ENCODE results near the gene PTPN18. TPM values are rescaled to one million over a fixed set of nuclear protein-coding genes. Genes with fewer than 3 reads are reported as not detected.

The PTPN18 gene, protein sequence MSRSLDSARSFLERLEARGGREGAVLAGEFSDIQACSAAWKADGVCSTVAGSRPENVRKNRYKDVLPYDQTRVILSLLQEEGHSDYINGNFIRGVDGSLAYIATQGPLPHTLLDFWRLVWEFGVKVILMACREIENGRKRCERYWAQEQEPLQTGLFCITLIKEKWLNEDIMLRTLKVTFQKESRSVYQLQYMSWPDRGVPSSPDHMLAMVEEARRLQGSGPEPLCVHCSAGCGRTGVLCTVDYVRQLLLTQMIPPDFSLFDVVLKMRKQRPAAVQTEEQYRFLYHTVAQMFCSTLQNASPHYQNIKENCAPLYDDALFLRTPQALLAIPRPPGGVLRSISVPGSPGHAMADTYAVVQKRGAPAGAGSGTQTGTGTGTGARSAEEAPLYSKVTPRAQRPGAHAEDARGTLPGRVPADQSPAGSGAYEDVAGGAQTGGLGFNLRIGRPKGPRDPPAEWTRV
- total RNA-seq (2021), result 15.7 to 21.8 TPM (median 21.0 TPM) in 3 replicates
- Bru-seq, nascent RNA, result percentile 59 among the genes with signal in this experiment
- long read RNA-seq, experiment 1, transcript PTPN18-201 (15 exons, 3,669 nt), result minor isoform, 7 of 40 reads
- long read RNA-seq, experiment 1, transcript PTPN18-207 (2 exons, 1,717 nt), result major isoform, 8 of 40 reads
- long read RNA-seq, experiment 1, partial matches to known transcripts, result 9 of 40 reads
- long read RNA-seq, experiment 1, other reads (novel, unspliced or antisense), result 13 of 40 reads
- long read RNA-seq, experiment 2, partial matches to known transcripts, result 4 of 26 reads
- long read RNA-seq, experiment 2, other reads (novel, unspliced or antisense), result 13 of 26 reads
- long read RNA-seq, experiment 3, partial matches to known transcripts, result 1 of 2 reads
- long read RNA-seq, experiment 3, other reads (novel, unspliced or antisense), result 1 of 2 reads

DNA sequence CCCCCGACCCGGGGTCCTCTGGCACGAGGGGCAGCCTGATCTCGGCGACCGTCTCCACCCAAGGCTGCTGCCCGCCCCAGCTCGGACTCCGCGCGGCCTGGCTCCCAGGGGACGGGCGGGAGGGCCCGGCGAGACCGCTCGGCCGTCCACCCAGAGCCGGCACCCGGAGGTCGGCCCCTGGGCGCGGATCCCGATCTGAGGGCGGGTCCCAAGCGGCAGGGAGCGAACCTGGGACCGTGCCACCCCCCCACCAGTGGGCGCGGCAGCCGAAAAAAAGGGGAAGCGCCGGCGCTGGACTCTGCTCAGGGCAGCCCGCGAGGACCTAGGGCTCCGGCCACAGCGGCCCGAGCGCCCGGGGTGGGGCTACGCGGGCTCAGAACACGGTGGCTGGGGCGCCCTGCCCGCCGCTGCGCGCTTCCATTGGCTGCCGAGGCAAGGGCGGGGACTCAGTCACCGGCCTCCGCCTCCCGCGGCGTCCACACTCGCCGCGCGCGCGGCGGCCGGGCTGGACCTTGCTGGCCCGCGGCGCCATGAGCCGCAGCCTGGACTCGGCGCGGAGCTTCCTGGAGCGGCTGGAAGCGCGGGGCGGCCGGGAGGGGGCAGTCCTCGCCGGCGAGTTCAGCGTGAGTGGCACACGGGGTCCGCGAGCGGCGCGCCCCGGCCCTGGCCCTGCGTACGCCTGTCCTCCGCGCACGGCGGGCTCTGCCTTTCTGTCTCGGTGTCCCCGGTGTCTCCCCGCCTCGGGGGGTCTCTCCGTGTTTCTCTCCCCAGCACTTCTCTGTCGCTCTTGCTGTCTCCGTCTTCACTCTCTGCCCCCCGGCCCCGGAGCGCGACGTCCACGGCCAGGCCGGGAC lies at the start of gene PTPN18:
PTPN18 (plus strand) TSS at position 479 of the 854 bp plus-strand sequence; CDS start at position 531, 52 bp downstream.
- no peak within 1 kb of the TSS for H3K27ac Mint-ChIP-seq
- peaks cover 35% of the 10 kb centered on the region for H3K27me3 Mint-ChIP-seq (ENCODE audit: low read depth)
- H3K9me3 Mint-ChIP-seq, result 0 out of 2 replicates have a peak, but pooled peaks cover 5% of the 10 kb centered on the region
- peaks cover 17% of the 10 kb centered on the region for H3K4me1 Mint-ChIP-seq
- no peaks in the 10 kb centered on the region for H3K36me3 Mint-ChIP-seq
- DNase-seq (ENCODE audit: low spot score) (peak; percentile 59), ATAC-seq (peak; percentile 85)
- POLR2A ChIA-PET, result no interaction called here
- peak within 1 kb of the TSS; percentile 78 for H3K4me3 Mint-ChIP-seq
- CTCF ChIA-PET, result interaction anchor here (0.6 to 3.6 kb wide), 5 partner anchors 9 to 17 kb away, joined by 3 to 13 read pairs (median 4); partner anchors contain the start of gene IMP4
- 0 out of 2 replicates have a peak, but pooled peaks have one; percentile 6 for TF ChIP-seq ZNF121 (CRISPR knock-in tag; IDR thresholded peaks at IDR 0.05)
- TF ChIP-seq SMAD3 (CRISPR knock-in tag; IDR thresholded peaks at IDR 0.05; ENCODE audit: borderline replicate concordance), result no peak
- TF ChIP-seq, protein P1, sequence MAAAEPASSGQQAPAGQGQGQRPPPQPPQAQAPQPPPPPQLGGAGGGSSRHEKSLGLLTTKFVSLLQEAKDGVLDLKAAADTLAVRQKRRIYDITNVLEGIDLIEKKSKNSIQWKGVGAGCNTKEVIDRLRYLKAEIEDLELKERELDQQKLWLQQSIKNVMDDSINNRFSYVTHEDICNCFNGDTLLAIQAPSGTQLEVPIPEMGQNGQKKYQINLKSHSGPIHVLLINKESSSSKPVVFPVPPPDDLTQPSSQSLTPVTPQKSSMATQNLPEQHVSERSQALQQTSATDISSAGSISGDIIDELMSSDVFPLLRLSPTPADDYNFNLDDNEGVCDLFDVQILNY (CRISPR knock-in tag; IDR thresholded peaks at IDR 0.05), result 0 out of 2 replicates have a peak, but pooled peaks have one; percentile 38
- TF ChIP-seq, protein P2, sequence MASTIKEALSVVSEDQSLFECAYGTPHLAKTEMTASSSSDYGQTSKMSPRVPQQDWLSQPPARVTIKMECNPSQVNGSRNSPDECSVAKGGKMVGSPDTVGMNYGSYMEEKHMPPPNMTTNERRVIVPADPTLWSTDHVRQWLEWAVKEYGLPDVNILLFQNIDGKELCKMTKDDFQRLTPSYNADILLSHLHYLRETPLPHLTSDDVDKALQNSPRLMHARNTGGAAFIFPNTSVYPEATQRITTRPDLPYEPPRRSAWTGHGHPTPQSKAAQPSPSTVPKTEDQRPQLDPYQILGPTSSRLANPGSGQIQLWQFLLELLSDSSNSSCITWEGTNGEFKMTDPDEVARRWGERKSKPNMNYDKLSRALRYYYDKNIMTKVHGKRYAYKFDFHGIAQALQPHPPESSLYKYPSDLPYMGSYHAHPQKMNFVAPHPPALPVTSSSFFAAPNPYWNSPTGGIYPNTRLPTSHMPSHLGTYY (CRISPR knock-in tag; IDR thresholded peaks at IDR 0.05), result no peak
- TF ChIP-seq, protein P3, sequence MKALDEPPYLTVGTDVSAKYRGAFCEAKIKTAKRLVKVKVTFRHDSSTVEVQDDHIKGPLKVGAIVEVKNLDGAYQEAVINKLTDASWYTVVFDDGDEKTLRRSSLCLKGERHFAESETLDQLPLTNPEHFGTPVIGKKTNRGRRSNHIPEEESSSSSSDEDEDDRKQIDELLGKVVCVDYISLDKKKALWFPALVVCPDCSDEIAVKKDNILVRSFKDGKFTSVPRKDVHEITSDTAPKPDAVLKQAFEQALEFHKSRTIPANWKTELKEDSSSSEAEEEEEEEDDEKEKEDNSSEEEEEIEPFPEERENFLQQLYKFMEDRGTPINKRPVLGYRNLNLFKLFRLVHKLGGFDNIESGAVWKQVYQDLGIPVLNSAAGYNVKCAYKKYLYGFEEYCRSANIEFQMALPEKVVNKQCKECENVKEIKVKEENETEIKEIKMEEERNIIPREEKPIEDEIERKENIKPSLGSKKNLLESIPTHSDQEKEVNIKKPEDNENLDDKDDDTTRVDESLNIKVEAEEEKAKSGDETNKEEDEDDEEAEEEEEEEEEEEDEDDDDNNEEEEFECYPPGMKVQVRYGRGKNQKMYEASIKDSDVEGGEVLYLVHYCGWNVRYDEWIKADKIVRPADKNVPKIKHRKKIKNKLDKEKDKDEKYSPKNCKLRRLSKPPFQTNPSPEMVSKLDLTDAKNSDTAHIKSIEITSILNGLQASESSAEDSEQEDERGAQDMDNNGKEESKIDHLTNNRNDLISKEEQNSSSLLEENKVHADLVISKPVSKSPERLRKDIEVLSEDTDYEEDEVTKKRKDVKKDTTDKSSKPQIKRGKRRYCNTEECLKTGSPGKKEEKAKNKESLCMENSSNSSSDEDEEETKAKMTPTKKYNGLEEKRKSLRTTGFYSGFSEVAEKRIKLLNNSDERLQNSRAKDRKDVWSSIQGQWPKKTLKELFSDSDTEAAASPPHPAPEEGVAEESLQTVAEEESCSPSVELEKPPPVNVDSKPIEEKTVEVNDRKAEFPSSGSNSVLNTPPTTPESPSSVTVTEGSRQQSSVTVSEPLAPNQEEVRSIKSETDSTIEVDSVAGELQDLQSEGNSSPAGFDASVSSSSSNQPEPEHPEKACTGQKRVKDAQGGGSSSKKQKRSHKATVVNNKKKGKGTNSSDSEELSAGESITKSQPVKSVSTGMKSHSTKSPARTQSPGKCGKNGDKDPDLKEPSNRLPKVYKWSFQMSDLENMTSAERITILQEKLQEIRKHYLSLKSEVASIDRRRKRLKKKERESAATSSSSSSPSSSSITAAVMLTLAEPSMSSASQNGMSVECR (CRISPR knock-in tag; IDR thresholded peaks at IDR 0.05; ENCODE audit: borderline replicate concordance), result peak; percentile 50; the same call in 1 of the 2 replicates
- 0 out of 2 replicates have a peak, but pooled peaks have one; percentile 51 for TF ChIP-seq SMAD4 (CRISPR knock-in tag; IDR thresholded peaks at IDR 0.05)
- 0 out of 2 replicates have a peak, but pooled peaks have one; percentile 29 for TF ChIP-seq CREM (CRISPR knock-in tag; IDR thresholded peaks at IDR 0.05)
- TF ChIP-seq FOXP1 (CRISPR knock-in tag; IDR thresholded peaks at IDR 0.05; ENCODE audit: borderline replicate concordance), result peak; percentile 61; the same call in 1 of the 2 replicates
- TF ChIP-seq, protein P4, sequence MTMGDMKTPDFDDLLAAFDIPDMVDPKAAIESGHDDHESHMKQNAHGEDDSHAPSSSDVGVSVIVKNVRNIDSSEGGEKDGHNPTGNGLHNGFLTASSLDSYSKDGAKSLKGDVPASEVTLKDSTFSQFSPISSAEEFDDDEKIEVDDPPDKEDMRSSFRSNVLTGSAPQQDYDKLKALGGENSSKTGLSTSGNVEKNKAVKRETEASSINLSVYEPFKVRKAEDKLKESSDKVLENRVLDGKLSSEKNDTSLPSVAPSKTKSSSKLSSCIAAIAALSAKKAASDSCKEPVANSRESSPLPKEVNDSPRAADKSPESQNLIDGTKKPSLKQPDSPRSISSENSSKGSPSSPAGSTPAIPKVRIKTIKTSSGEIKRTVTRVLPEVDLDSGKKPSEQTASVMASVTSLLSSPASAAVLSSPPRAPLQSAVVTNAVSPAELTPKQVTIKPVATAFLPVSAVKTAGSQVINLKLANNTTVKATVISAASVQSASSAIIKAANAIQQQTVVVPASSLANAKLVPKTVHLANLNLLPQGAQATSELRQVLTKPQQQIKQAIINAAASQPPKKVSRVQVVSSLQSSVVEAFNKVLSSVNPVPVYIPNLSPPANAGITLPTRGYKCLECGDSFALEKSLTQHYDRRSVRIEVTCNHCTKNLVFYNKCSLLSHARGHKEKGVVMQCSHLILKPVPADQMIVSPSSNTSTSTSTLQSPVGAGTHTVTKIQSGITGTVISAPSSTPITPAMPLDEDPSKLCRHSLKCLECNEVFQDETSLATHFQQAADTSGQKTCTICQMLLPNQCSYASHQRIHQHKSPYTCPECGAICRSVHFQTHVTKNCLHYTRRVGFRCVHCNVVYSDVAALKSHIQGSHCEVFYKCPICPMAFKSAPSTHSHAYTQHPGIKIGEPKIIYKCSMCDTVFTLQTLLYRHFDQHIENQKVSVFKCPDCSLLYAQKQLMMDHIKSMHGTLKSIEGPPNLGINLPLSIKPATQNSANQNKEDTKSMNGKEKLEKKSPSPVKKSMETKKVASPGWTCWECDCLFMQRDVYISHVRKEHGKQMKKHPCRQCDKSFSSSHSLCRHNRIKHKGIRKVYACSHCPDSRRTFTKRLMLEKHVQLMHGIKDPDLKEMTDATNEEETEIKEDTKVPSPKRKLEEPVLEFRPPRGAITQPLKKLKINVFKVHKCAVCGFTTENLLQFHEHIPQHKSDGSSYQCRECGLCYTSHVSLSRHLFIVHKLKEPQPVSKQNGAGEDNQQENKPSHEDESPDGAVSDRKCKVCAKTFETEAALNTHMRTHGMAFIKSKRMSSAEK (CRISPR knock-in tag; IDR thresholded peaks at IDR 0.05; ENCODE audit: borderline replicate concordance), result no peak
- TF ChIP-seq, protein P5, sequence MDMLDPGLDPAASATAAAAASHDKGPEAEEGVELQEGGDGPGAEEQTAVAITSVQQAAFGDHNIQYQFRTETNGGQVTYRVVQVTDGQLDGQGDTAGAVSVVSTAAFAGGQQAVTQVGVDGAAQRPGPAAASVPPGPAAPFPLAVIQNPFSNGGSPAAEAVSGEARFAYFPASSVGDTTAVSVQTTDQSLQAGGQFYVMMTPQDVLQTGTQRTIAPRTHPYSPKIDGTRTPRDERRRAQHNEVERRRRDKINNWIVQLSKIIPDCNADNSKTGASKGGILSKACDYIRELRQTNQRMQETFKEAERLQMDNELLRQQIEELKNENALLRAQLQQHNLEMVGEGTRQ (CRISPR knock-in tag; IDR thresholded peaks at IDR 0.05), result no peak
- 0 out of 2 replicates have a peak, but pooled peaks have one; percentile 46 for TF ChIP-seq ZNF219 (CRISPR knock-in tag; IDR thresholded peaks at IDR 0.05; ENCODE audit: borderline replicate concordance)
- TF ChIP-seq, protein P6, sequence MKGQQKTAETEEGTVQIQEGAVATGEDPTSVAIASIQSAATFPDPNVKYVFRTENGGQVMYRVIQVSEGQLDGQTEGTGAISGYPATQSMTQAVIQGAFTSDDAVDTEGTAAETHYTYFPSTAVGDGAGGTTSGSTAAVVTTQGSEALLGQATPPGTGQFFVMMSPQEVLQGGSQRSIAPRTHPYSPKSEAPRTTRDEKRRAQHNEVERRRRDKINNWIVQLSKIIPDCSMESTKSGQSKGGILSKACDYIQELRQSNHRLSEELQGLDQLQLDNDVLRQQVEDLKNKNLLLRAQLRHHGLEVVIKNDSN (CRISPR knock-in tag; IDR thresholded peaks at IDR 0.05), result no peak
- TF ChIP-seq, protein P7, sequence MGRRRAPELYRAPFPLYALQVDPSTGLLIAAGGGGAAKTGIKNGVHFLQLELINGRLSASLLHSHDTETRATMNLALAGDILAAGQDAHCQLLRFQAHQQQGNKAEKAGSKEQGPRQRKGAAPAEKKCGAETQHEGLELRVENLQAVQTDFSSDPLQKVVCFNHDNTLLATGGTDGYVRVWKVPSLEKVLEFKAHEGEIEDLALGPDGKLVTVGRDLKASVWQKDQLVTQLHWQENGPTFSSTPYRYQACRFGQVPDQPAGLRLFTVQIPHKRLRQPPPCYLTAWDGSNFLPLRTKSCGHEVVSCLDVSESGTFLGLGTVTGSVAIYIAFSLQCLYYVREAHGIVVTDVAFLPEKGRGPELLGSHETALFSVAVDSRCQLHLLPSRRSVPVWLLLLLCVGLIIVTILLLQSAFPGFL (CRISPR knock-in tag; IDR thresholded peaks at IDR 0.05; ENCODE audit: borderline replicate concordance), result no peak
- TF ChIP-seq JUN (CRISPR knock-in tag; IDR thresholded peaks at IDR 0.05), result no peak
- TF ChIP-seq, protein P8, sequence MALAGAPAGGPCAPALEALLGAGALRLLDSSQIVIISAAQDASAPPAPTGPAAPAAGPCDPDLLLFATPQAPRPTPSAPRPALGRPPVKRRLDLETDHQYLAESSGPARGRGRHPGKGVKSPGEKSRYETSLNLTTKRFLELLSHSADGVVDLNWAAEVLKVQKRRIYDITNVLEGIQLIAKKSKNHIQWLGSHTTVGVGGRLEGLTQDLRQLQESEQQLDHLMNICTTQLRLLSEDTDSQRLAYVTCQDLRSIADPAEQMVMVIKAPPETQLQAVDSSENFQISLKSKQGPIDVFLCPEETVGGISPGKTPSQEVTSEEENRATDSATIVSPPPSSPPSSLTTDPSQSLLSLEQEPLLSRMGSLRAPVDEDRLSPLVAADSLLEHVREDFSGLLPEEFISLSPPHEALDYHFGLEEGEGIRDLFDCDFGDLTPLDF (CRISPR knock-in tag; IDR thresholded peaks at IDR 0.05), result no peak
- no peak for TF ChIP-seq SOX15 (CRISPR knock-in tag; IDR thresholded peaks at IDR 0.05)
